Stimulated activated CD8-positive, alpha-beta memory T cell treated with anti-CD3 and anti-CD28 coated beads, Interleukin-2, amount 100 ng/mL, for 1 hour (primary cell): ENCODE data around the gene SLC6A17.

Experiments
- DNase-seq, 2 donors: peaks; one replicate each; pipeline ENCODE4 v3.0.0-alpha.2; 2020; ENCODE audit warnings: low read depth in 2 of 2

SLC6A17 gene

DNA sequence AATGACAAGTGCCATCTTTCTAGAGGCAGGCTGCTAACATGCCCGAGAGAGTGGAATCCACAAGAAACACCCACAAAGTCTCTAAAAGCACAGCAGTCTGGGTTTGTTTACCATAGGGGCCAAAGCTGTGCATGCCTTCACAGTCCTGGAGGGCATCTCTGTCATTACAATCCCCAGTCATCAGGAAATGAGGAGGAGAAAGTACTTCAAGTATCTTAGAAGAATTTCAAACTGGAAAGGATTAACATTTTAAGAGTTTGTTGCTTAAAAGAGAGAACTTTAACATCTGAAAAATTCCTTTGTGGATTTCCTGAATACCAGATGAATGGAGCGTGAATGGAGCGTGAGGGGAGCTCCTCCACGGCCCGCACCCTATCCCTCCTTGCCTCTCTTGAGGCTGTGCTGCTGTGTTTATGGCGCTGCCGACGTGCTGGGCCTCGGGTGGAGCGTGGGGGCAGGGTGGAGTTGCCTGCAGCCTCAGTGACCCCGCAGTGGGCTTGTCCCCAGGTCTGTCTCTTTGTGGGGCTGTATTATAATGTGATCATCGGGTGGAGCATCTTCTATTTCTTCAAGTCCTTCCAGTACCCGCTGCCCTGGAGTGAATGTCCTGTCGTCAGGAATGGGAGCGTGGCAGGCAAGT is 23.3 kb downstream of the SLC6A17 start:
- no peak for DNase-seq

- no peak for DNase-seq
Measured at GRCh38 chr1:110174961-110175360, 24.7 kb downstream of the SLC6A17 start.

- no peak for DNase-seq
Measured at GRCh38 chr1:110176299-110176956, 26.1 kb downstream of the SLC6A17 start.

DNA sequence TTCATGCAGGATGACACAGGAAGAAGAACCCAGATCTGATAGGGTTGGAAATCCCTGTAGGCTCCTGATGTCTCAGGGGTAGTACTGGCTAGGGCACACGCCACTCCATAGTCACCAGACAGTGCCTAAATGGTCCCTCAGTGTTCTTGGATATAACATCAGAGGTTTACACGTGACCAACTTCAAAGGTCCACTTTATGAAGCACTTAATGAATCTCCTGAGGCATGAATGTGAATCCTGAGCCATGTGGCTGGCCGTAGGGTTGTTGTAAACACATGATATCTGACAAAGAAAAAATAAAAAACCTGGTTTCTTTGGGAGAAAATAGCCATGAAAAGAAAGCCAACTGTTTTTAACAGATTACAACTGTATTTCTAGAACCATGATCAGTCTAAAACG is 27.5 kb downstream of the SLC6A17 start:
- DNase-seq: no peak

DNA sequence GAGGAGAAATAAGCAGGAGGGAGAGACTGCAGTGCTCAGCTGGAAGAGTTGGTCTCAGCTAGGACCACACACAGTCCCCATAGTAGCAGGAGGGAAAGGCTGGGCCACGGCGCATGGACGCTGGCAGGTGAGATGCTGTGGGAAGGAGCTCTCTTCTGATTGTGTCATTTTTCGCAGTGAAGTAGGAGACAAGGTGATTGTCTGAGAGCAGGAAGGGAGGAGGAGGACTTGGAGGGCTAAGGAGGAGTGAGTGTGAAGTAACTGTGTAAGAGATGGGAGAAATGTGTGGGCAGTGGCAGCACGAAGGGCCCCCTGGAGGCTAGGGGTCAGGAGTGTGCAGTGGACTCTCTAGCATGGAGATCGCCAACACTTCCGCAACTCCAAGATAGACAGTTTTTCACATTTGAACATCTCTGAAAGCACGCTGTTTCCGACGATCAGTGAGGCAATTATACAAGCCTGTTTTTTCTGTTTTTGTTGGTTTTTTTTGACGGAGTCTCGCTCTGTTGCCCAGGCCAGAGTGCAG is 33.4 kb downstream of the SLC6A17 start:
- DNase-seq: no peak

DNA sequence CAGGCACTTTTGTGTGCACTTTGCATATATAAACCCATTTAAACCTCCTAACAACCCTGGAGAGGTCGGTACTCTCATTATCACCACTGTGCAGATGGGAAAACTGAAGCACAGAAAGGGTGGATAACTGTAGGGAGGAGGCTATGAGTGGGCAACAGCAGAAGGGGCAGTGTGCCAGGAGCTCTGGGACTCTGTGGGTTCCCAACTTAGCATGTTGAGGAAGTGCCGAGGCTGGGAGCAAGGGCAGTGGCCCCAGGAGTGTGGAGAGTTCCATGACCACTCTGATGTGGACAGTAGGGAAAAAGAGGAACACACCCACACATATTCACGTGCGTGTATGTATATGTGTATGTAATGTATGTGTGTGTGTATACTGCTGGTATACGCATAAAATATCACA is 34.2 kb downstream of the SLC6A17 start:
- DNase-seq: no peak

GRCh38 chr1:110185181-110185580 is 34.9 kb downstream of the SLC6A17 start:
- no peak for DNase-seq

DNA sequence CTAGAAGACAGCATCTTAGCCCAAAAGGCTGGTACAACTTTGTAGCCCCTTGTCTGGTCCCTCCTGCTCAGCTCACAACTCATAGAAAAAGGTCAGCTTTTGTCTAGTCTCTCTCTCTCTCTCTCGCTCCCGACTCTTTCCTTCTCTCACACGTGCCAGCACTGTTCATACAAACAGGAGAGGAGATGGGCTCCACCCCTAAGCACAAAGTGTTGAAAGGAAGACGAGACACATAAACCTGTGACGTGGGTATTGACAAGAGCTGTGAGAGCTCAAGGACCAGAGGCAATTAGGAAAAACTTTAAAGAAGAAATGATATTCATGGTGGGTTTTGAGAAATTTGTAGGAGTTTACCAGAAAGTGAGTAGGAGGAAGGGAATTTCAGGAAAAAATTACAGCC is 36.3 kb downstream of the SLC6A17 start:
- no peak for DNase-seq

GRCh38 chr1:110187139-110187890 is 37.0 kb downstream of the SLC6A17 start:
- no peak for DNase-seq

GRCh38 chr1:110188035-110188618 is 37.8 kb downstream of the SLC6A17 start:
- no peak for DNase-seq

GRCh38 chr1:110189181-110189580 is 38.9 kb downstream of the SLC6A17 start:
- DNase-seq: no peak

GRCh38 chr1:110190282-110190929 is 40.1 kb downstream of the SLC6A17 start:
- DNase-seq: no peak

DNA sequence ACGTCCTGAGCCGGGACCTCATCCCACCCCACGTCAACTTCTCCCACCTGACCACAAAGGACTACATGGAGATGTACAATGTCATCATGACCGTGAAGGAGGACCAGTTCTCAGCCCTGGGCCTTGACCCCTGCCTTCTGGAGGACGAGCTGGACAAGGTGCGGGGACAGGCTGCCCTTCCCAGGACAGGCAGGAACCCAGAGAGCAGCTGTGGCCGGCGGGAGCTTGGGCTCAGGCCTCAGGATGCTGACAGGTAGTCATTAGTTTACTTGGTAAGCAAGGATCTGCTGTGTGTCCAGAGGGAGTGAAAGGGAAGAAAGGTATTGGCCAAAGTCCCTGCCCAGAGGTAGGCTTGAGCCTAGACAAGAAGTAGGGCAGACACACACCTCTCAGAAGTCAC is 42.2 kb downstream of the SLC6A17 start:
- no peak for DNase-seq

- DNase-seq: no peak
Measured at GRCh38 chr1:110195196-110195595, 44.9 kb downstream of the SLC6A17 start.

GRCh38 chr1:110196917-110197765 is 46.8 kb downstream of the SLC6A17 start:
- DNase-seq: peak in 1 of 2 donors; percentile 30

- DNase-seq: no peak
Measured at GRCh38 chr1:110197905-110198629, 47.8 kb downstream of the SLC6A17 start.

DNA sequence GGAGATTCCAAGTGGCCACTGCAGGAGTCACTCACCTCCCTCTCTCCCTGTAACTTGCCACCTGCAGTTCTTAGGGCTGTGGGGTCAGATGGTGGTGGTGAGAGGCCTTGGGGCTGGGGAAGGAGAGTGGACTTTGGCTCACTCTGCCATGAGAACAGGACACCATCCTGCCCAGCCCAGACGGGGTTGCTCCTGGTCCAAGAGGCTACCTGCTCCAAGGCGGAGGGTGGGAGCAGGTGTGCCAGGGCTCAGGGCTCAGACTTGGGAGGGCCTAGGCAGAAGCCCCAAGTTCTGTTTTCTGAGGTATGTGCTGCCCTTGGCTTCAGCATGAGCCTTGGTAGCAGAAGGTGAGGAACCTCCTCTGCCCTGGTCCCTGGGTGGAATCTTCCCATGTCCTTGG is 48.5 kb downstream of the SLC6A17 start:
- DNase-seq: no peak

DNA sequence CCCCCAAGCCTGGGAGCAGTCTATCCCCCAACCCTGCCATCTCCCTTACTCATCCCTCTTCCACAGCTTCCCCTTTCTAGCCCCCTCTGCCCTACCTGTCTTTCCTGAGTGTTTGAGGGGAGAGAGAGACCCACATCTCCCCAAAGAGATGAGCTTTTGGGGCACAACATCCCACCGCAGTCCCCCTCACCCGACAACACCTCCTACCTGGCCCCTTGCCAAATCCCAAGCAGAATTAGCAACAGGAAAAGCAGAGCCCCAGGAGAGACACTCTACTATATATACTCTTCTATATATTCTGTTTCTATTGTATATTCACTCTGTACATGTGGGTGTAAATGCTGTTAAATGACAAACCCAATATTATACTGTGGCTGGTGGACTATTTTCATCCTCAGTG is 49.9 kb downstream of the SLC6A17 start:
- DNase-seq: no peak

DNA sequence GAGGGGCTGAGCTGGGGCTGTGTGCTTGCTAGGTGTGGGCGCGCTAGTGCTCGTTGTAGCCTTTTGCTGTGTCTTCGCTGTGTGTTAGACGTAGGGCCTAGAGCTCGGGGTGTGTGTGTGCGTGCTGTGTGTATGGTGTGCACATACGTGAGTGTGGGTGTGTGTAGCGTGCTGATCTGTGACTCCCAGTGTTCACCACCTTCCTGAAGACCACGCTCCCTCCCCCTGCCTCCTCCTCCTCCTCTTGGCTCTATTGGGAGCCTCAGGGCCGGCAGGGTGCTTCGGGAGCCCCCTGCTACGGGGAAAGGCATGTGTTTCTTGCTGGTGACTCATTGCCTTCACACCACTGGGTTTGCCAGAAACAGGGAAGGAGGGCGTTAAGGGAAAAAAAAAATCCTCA is 50.4 kb downstream of the SLC6A17 start:
- no peak for DNase-seq

DNA sequence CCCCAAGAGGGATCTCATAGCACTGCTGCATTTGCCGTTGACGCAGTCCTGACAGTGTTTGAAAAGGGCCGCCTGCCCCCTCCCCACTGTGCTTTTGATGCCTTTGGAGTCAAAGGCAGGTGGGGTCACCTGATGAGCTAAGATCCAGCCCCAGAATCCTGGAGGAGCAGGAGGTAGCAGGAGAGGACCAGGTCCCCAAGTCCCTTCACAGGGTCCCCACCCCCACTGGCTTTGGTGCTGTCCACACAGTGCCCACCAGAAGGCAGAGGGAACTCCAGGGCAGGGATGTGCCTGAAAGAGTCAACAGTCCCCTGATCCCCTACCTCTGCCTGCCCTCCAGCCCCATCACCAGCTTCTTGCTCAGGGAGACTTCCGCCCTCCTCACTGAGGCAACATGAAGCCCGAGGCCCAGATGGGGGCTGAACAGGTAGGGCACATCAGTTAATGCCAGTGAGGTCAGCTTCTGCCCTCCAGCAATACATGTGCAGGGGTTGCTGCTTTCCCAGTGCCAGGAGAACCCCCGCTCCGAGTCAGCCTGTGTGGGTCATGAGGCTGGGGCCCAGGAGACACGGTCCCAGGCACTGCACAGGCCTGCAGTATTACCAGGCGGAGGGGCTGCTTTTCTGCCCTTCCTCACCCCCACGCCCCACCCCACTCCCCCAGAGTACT is 51.0 kb downstream of the SLC6A17 start:
- no peak for DNase-seq
